Neuronal stem cell (in vitro differentiated cells): ENCODE results near the gene ZC3H12C.

Experiments
- DNase-seq: peaks from one replicate; pipeline ENCODE4 v3.0.0-alpha.2; 2013; ENCODE audit warnings: low spot score
- H2AFZ ChIP-seq: one replicate; pipeline ENCODE4 v1.6.1; 2013; ENCODE audit warnings: mild to moderate bottlenecking, low read length, inconsistent platforms
- H2AK5ac ChIP-seq: 2 replicates; pipeline ENCODE4 v1.6.1; 2013; ENCODE audit warnings: low read depth, mild to moderate bottlenecking, inconsistent platforms, low read length, moderate library complexity, mixed read lengths
- H2BK120ac ChIP-seq: 2 replicates; pipeline ENCODE4 v1.6.1; 2013; ENCODE audit warnings: low read depth, mild to moderate bottlenecking, inconsistent platforms, low read length, moderate library complexity, mixed read lengths
- H2BK12ac ChIP-seq: one replicate; pipeline ENCODE4 v1.6.1; 2013; ENCODE audit warnings: low read length, inconsistent platforms
- H2BK15ac ChIP-seq: 2 replicates; pipeline ENCODE4 v1.6.1; 2013; ENCODE audit warnings: mild to moderate bottlenecking, low read length, inconsistent platforms, mixed read lengths
- H2BK5ac ChIP-seq: one replicate; pipeline ENCODE4 v1.6.1; 2013; ENCODE audit warnings: inconsistent platforms, mild to moderate bottlenecking, low read length, moderate library complexity
- H3K14ac ChIP-seq: one replicate; pipeline ENCODE4 v1.6.1; 2013; ENCODE audit warnings: low read length, inconsistent platforms
- H3K18ac ChIP-seq: 2 replicates; pipeline ENCODE4 v1.6.1; 2013; ENCODE audit warnings: low read length, inconsistent platforms
- H3K23ac ChIP-seq: 2 replicates; pipeline ENCODE4 v1.6.1; 2013; ENCODE audit warnings: low read depth, mild to moderate bottlenecking, mixed read lengths, low read length, inconsistent platforms; ENCODE audit not compliant: poor library complexity
- H3K27ac ChIP-seq: replicated peaks from 3 replicates; pipeline ENCODE4 v1.5.1; 2013; ENCODE audit warnings: low read length, inconsistent platforms
- H3K27me3 ChIP-seq, 3 experiments: 2 replicates each; pipeline ENCODE4 v1.6.1; 2013; ENCODE audit warnings: low read length in 3 of 3, mild to moderate bottlenecking in 2 of 3, inconsistent platforms in 1 of 3, low read depth in 1 of 3, mixed read lengths in 1 of 3, moderate library complexity in 1 of 3; ENCODE audit not compliant: control insufficient read depth in 3 of 3, insufficient read depth in 3 of 3
- H3K36me3 ChIP-seq, 2 donors: replicated peaks in 1 of 2; 2 replicates each; pipeline ENCODE4 v1.6.1; 2013; ENCODE audit warnings: low read length in 2 of 2; ENCODE audit not compliant: control insufficient read depth in 2 of 2, insufficient read depth in 2 of 2
- H3K4ac ChIP-seq: 2 replicates; pipeline ENCODE4 v1.6.1; 2013; ENCODE audit warnings: inconsistent platforms, mild to moderate bottlenecking, low read length, moderate library complexity
- H3K4me1 ChIP-seq, 2 donors: 1 replicate in 1 of 2; 2 replicates in 1 of 2; pipeline ENCODE4 v1.6.1; 2013; ENCODE audit warnings: low read length in 2 of 2, low read depth in 1 of 2; ENCODE audit not compliant: control insufficient read depth in 2 of 2, insufficient read depth in 1 of 2
- H3K4me2 ChIP-seq: one replicate; pipeline ENCODE4 v1.6.1; 2013; ENCODE audit warnings: mild to moderate bottlenecking, low read length, inconsistent platforms; ENCODE audit not compliant: insufficient read depth, poor library complexity, severe bottlenecking
- H3K4me3 ChIP-seq, 2 donors: 2 replicates each; pipeline ENCODE4 v1.5.1; 2013; ENCODE audit warnings: low read length in 2 of 2, mild to moderate bottlenecking in 2 of 2, inconsistent platforms in 1 of 2, moderate library complexity in 1 of 2
- H3K79me1 ChIP-seq: one replicate; pipeline ENCODE4 v1.6.1; 2013; ENCODE audit warnings: low read depth, mild to moderate bottlenecking, inconsistent platforms, low read length, moderate library complexity
- H3K9ac ChIP-seq: one replicate; pipeline ENCODE4 v1.6.1; 2013; ENCODE audit warnings: mild to moderate bottlenecking, low read depth, low read length, inconsistent platforms; ENCODE audit not compliant: poor library complexity
- H3K9me3 ChIP-seq, 2 donors: replicated peaks in 1 of 2; 2 replicates each; pipeline versions ENCODE3 to v1.6.1; 2013; ENCODE audit warnings: low read length in 2 of 2, mild to moderate bottlenecking in 2 of 2, inconsistent platforms in 1 of 2, low read depth in 1 of 2, mixed read lengths in 1 of 2, moderate library complexity in 1 of 2; ENCODE audit not compliant: control insufficient read depth in 2 of 2, insufficient read depth in 1 of 2
- H4K8ac ChIP-seq: one replicate; pipeline ENCODE4 v1.6.1; 2013; ENCODE audit warnings: low read depth, mild to moderate bottlenecking, inconsistent platforms, low read length, moderate library complexity
- H4K91ac ChIP-seq: one replicate; pipeline ENCODE4 v1.6.1; 2013; ENCODE audit warnings: low read length, low read depth, mild to moderate bottlenecking, inconsistent platforms; ENCODE audit not compliant: poor library complexity
- WGBS, 2 donors: extraction: QIAGEN DNeasy Blood & Tissue Kit; methylation state at CpG; one replicate each; pipeline ENCODE4 v1.1.7; 2013; ENCODE audit warnings: missing lambda C conversion rate in 2 of 2, mixed read lengths in 1 of 2; ENCODE audit not compliant: insufficient read length in 2 of 2, insufficient replicate concordance in 1 of 2; ENCODE audit errors: extremely low coverage in 2 of 2; 5-methylcytosine and 5-hydroxymethylcytosine counted together

Gene ZC3H12C

DNA sequence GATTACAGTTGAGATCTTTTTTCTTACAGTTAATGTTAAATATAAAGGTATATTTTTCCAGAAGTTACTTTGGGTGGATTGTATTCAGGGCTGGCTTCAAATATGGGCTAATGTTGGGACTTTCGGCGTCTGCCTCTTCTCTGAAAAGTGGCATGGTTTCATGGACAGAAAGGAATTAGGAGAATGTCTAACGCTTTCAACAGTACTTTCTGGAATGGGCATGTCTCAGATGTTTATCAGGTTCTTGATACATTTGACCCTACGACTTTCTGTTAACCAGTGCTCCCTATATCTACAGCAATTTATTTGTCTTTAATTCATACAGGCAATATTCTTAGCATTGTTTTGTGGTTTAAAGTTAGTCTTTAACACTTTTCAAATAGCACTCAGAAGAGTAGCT is 33.7 kb downstream of the ZC3H12C start:
- no peak overlapping the region for H4K8ac ChIP-seq

GRCh38 chr11:110128161-110128560 is 35.0 kb downstream of the ZC3H12C start:
- peaks cover 7 to 33% of the 10 kb centered on the region in 2 donors for H3K4me1 ChIP-seq
- no peaks in the 10 kb centered on the region for H3K79me1 ChIP-seq
- H3K14ac ChIP-seq: no peak overlapping the region
- no peak overlapping the region for H3K4me3 ChIP-seq
- no peak overlapping the region for H3K23ac ChIP-seq
- H3K9me3 ChIP-seq: peaks cover 0 to 3% of the 10 kb centered on the region in 2 donors
- no peak overlapping the region for H2BK120ac ChIP-seq
- no peak overlapping the region for H4K91ac ChIP-seq
- WGBS, 2 donors: no CpG with 5 or more reads among the region's 2 CpGs
- H3K9ac ChIP-seq: no peak overlapping the region
- no peak overlapping the region for H4K8ac ChIP-seq
- no peak overlapping the region for H3K18ac ChIP-seq
- no peak overlapping the region for H2AFZ ChIP-seq
- peak; percentile 72 for DNase-seq
- no peak overlapping the region for H2BK5ac ChIP-seq
- no peak overlapping the region for H3K27ac ChIP-seq
- H3K27me3 ChIP-seq: no peaks in the 10 kb centered on the region
- H2BK15ac ChIP-seq: no peak overlapping the region
- H2BK12ac ChIP-seq: no peak overlapping the region
- peaks cover 0 to 4% of the 10 kb centered on the region in 2 donors for H3K36me3 ChIP-seq
- no peak overlapping the region for H3K4ac ChIP-seq
- H3K4me2 ChIP-seq: no peak overlapping the region
- H2AK5ac ChIP-seq: no peak overlapping the region

More for the DNA sequence above, 33.7 kb downstream of the ZC3H12C start:
- Histone ChIP-seq H3K36me3 (peaks cover 0 to 4% of the 10 kb centered on the region in 2 donors), H3K4ac (no peak overlapping the region), H2AFZ (no peak overlapping the region), H3K27ac (no peak overlapping the region), H3K27me3 (no peaks in the 10 kb centered on the region), H3K18ac (no peak overlapping the region), H2BK15ac (no peak overlapping the region), H2BK12ac (no peak overlapping the region), H3K79me1 (no peaks in the 10 kb centered on the region), H3K4me3 (no peak overlapping the region), H3K9me3 (peaks cover 0 to 3% of the 10 kb centered on the region in 2 donors), H3K14ac (no peak overlapping the region), H2AK5ac (no peak overlapping the region), H3K4me2 (no peak overlapping the region), H2BK120ac (no peak overlapping the region), H3K4me1 (peaks cover 7 to 31% of the 10 kb centered on the region in 2 donors), H2BK5ac (no peak overlapping the region), H4K91ac (no peak overlapping the region), H3K23ac (no peak overlapping the region), H3K9ac (no peak overlapping the region)
- DNase-seq: no peak
- no CpG with 5 or more reads among the region's 4 CpGs for WGBS, 2 donors

DNA sequence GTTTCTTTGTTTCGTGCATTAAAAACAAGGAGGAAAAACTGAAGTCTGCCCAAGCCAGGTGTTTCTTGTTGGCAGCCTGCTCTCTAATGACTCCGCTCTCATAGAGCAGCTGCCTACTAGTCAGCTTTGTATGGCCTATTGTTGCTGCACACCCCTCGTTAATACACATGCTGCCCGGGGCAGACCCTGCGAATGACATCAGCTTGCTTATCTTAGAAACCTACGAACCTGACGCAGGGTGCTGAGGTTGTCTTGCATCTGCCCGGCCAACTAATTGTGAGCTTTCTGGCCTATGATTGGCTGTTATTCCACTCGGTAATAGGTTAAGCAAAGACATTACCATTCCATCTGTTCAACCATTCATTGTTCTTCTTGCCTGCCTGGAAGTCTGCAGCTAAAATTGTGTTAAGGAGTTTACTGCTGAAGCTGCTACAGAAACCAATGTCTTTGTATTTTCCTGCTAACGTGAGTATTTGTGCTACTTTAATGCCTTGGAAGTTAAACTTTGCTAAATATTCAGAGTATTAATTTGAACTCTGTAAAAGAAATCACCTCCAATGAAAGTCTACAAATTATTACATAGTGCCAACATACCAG is 37.5 kb downstream of the ZC3H12C start:
- DNase-seq: peak; percentile 86
- H3K4me3 ChIP-seq: peak overlapping the region in 1 of 2 donors; percentile 54
- peak overlapping the region; percentile 76 for H3K27ac ChIP-seq

GRCh38 chr11:110131386-110132123 is 38.4 kb downstream of the ZC3H12C start:
- no peak overlapping the region for H3K9ac ChIP-seq
- no peak overlapping the region for H3K4ac ChIP-seq
- peak overlapping the region; percentile 19 to 54 for H3K4me3 ChIP-seq
- H2AFZ ChIP-seq: no peak overlapping the region
- no peak overlapping the region for H4K91ac ChIP-seq
- no CpG with 5 or more reads among the region's 6 CpGs for WGBS, 2 donors
- H4K8ac ChIP-seq: no peak overlapping the region
- H2BK15ac ChIP-seq: no peak overlapping the region
- H3K23ac ChIP-seq: no peak overlapping the region
- no peak overlapping the region for H3K14ac ChIP-seq
- no peaks in the 10 kb centered on the region for H3K79me1 ChIP-seq
- H2BK12ac ChIP-seq: no peak overlapping the region
- no peak overlapping the region for H2BK5ac ChIP-seq
- H3K36me3 ChIP-seq: peaks cover 0 to 5% of the 10 kb centered on the region in 2 donors
- H3K9me3 ChIP-seq: peaks cover 0 to 1% of the 10 kb centered on the region in 2 donors
- no peak overlapping the region for H2AK5ac ChIP-seq
- H3K27ac ChIP-seq: peak overlapping the region; percentile 44
- DNase-seq: peak; percentile 17
- no peaks in the 10 kb centered on the region for H3K27me3 ChIP-seq
- no peak overlapping the region for H3K18ac ChIP-seq
- H2BK120ac ChIP-seq: no peak overlapping the region
- H3K4me1 ChIP-seq: peaks cover 5 to 45% of the 10 kb centered on the region in 2 donors
- H3K4me2 ChIP-seq: peak overlapping the region; percentile 50

More for the DNA sequence above, 37.5 kb downstream of the ZC3H12C start:
- no peaks in the 10 kb centered on the region for H3K27me3 ChIP-seq
- no peak overlapping the region for H3K18ac ChIP-seq
- no peaks in the 10 kb centered on the region for H3K9me3 ChIP-seq
- no peak overlapping the region for H3K4ac ChIP-seq
- H2BK12ac ChIP-seq: no peak overlapping the region
- H2BK120ac ChIP-seq: no peak overlapping the region
- no peak overlapping the region for H3K23ac ChIP-seq
- peaks cover 0 to under 1% of the 10 kb centered on the region in 2 donors for H3K36me3 ChIP-seq
- no CpG with 5 or more reads among the region's 10 CpGs for WGBS, 2 donors
- H3K9ac ChIP-seq: no peak overlapping the region
- no peak overlapping the region for H4K8ac ChIP-seq
- H3K4me1 ChIP-seq: peaks cover 4 to 45% of the 10 kb centered on the region in 2 donors
- H2AK5ac ChIP-seq: no peak overlapping the region
- H3K14ac ChIP-seq: no peak overlapping the region
- H3K79me1 ChIP-seq: no peaks in the 10 kb centered on the region
- H2BK5ac ChIP-seq: no peak overlapping the region
- H3K4me2 ChIP-seq: peak overlapping the region; percentile 38
- no peak overlapping the region for H2AFZ ChIP-seq
- H4K91ac ChIP-seq: no peak overlapping the region
- H2BK15ac ChIP-seq: no peak overlapping the region
